HG02642 (cell line): ENCODE measurements around the gene CEP95.

Experiments
- ATAC-seq: cut with Tn5 transposase; IDR thresholded peaks from one replicate; pipeline ENCODE4 v1.9.1; 2021; ENCODE audit warnings: mild to moderate bottlenecking; ENCODE audit not compliant: unreplicated experiment, poor library complexity

The CEP95 gene

GRCh38 chr17:64508683-64509082 lies 1.9 kb downstream of the CEP95 start:
- ATAC-seq = no peak

- no peak for ATAC-seq
Measured at GRCh38 chr17:64509179-64509578, 2.4 kb downstream of the CEP95 start.

GRCh38 chr17:64515419-64515818 lies 8.6 kb downstream of the CEP95 start:
- no peak for ATAC-seq

GRCh38 chr17:64515829-64516228 lies 9.1 kb downstream of the CEP95 start:
- no peak for ATAC-seq

- no peak for ATAC-seq
Measured at GRCh38 chr17:64519601-64520000, 12.8 kb downstream of the CEP95 start.

- ATAC-seq = no peak
Measured at GRCh38 chr17:64520359-64520758, 13.6 kb downstream of the CEP95 start.

GRCh38 chr17:64527914-64528313 lies 21.1 kb downstream of the CEP95 start:
- ATAC-seq = no peak

- ATAC-seq = no peak
Measured at GRCh38 chr17:64529221-64529620, 22.4 kb downstream of the CEP95 start.

GRCh38 chr17:64531955-64532371 lies 25.2 kb downstream of the CEP95 start:
- ATAC-seq = no peak

GRCh38 chr17:64532409-64532808 lies 25.6 kb downstream of the CEP95 start:
- ATAC-seq = no peak

- ATAC-seq = no peak
Measured at GRCh38 chr17:64533784-64534183, 27.0 kb downstream of the CEP95 start.

GRCh38 chr17:64534187-64534586 lies 27.4 kb downstream of the CEP95 start:
- ATAC-seq = no peak

- no peak for ATAC-seq
Measured at GRCh38 chr17:64535357-64535756, 28.6 kb downstream of the CEP95 start.

GRCh38 chr17:64536913-64537312 lies 30.1 kb downstream of the CEP95 start:
- ATAC-seq = no peak

GRCh38 chr17:64537488-64537887 lies 30.7 kb downstream of the CEP95 start:
- ATAC-seq = no peak

- no peak for ATAC-seq
Measured at GRCh38 chr17:64538508-64539130, 31.8 kb downstream of the CEP95 start.

- ATAC-seq = no peak
Measured at GRCh38 chr17:64540118-64540776, 33.5 kb downstream of the CEP95 start.

- no peak for ATAC-seq
Measured at GRCh38 chr17:64544742-64545141, 38.0 kb downstream of the CEP95 start.

GRCh38 chr17:64546716-64547115 lies 39.9 kb downstream of the CEP95 start:
- no peak for ATAC-seq

GRCh38 chr17:64547319-64547718 lies 40.5 kb downstream of the CEP95 start:
- ATAC-seq = no peak

GRCh38 chr17:64551461-64551860 lies 44.7 kb downstream of the CEP95 start:
- no peak for ATAC-seq

GRCh38 chr17:64554028-64554637 lies 47.4 kb downstream of the CEP95 start:
- no peak for ATAC-seq
